Measurements from ENCODE around the gene PXDN.
A peak's percentile ranks its signal among the peaks of the same experiment; 100 is the strongest.
"Not testable (repeated sequence)": the region's sequence is repeated elsewhere in the genome, so short reads cannot be mapped to it uniquely, and the experiment has no call there.

Gene PXDN

GRCh38 chr2:1744446-1745170 is at the start of gene PXDN:
PXDN (minus strand) TSS chr2:1744515; CDS start chr2:1744455, 60 bp downstream.
- DNase-seq: no peak

- DNase-seq: no peak
Measured at GRCh38 chr2:1793868-1794445, 49.6 kb upstream of the PXDN start.

- no peak for DNase-seq
Measured at GRCh38 chr2:1793001-1793867, 48.9 kb upstream of the PXDN start.

GRCh38 chr2:1791685-1792435 is 47.5 kb upstream of the PXDN start:
- no peak for DNase-seq

- no peak for DNase-seq
Measured at GRCh38 chr2:1791006-1791605, 46.8 kb upstream of the PXDN start.

- DNase-seq: no peak
Measured at GRCh38 chr2:1790473-1790872, 46.2 kb upstream of the PXDN start.

GRCh38 chr2:1789610-1790009 is 45.3 kb upstream of the PXDN start:
- DNase-seq: no peak

GRCh38 chr2:1788478-1788959 is 44.2 kb upstream of the PXDN start:
- DNase-seq: no peak

- DNase-seq: no peak
Measured at GRCh38 chr2:1787755-1788477, 43.6 kb upstream of the PXDN start.

GRCh38 chr2:1784986-1785617 is 40.8 kb upstream of the PXDN start:
- DNase-seq: no peak

- DNase-seq: no peak
Measured at GRCh38 chr2:1784087-1784486, 39.8 kb upstream of the PXDN start.

- DNase-seq: no peak
Measured at GRCh38 chr2:1782514-1782913, 38.2 kb upstream of the PXDN start.

- peak in 2 of 4 experiments; percentile 19 to 46 for DNase-seq
Measured at GRCh38 chr2:1781291-1782080, 37.2 kb upstream of the PXDN start.

GRCh38 chr2:1780693-1781092 is 36.4 kb upstream of the PXDN start:
- no peak for DNase-seq

GRCh38 chr2:1780054-1780453 is 35.7 kb upstream of the PXDN start:
- DNase-seq: not testable (repeated sequence)

- DNase-seq: no peak
Measured at GRCh38 chr2:1778566-1778965, 34.3 kb upstream of the PXDN start.

- DNase-seq: no peak
Measured at GRCh38 chr2:1777781-1778180, 33.5 kb upstream of the PXDN start.

GRCh38 chr2:1777156-1777555 is 32.8 kb upstream of the PXDN start:
- no peak for DNase-seq

- DNase-seq: no peak
Measured at GRCh38 chr2:1775511-1776035, 31.3 kb upstream of the PXDN start.

GRCh38 chr2:1774929-1775328 is 30.6 kb upstream of the PXDN start:
- no peak for DNase-seq
